Sigmoid colon (tissue), 7 donors: Measurements from ENCODE around the gene LARP4B. TPM values are rescaled to one million over a fixed set of nuclear protein-coding genes. Genes with fewer than 3 reads are reported as not detected.

Source experiments
- DNase-seq: peaks from one replicate; pipeline ENCODE4 v3.0.0-alpha.2; 2019
- H3K27ac ChIP-seq, 4 donors: fragments of 200-600 bp; sonication (generic); one replicate each; pipeline ENCODE4 v1.5.1; 2016 to 2019; ENCODE audit warnings: mild to moderate bottlenecking in 1 of 4
- H3K27me3 ChIP-seq, 3 donors: fragments of 200-600 bp; sonication (generic); one replicate each; pipeline ENCODE4 v1.5.1; 2019; ENCODE audit warnings: mild to moderate bottlenecking in 1 of 3
- H3K36me3 ChIP-seq, 4 donors: fragments of 200-600 bp; sonication (generic); one replicate each; pipeline ENCODE4 v1.5.1; 2016 to 2019
- H3K4me1 ChIP-seq, 4 donors: fragments of 200-600 bp; sonication (generic); one replicate each; pipeline ENCODE4 v1.5.1; 2017 to 2019
- H3K4me3 ChIP-seq, 4 donors: fragments of 200-600 bp; sonication (generic); one replicate each; pipeline ENCODE4 v1.5.1; 2017 to 2019; ENCODE audit warnings: mild to moderate bottlenecking in 2 of 4, moderate library complexity in 1 of 4
- H3K9me3 ChIP-seq, 4 donors: fragments of 200-600 bp in 3 of 4; sonication (generic) in 3 of 4; one replicate each; pipeline versions ENCODE4 v1.5.1 to v1.6.1; 2013 to 2019
- CTCF ChIP-seq, 4 experiments: fragments of 450-650 bp in 3 of 4; fragments of 200-600 bp in 1 of 4; IDR thresholded peaks; one replicate each; pipeline ENCODE4 v1.5.1; 2016 to 2019; ENCODE audit warnings: antibody characterized with exemption in 4 of 4, mild to moderate bottlenecking in 3 of 4, moderate library complexity in 2 of 4
- EP300 ChIP-seq, 4 donors: sonication (generic); formaldehyde crosslinking; IDR thresholded peaks; one replicate each; pipeline ENCODE4 v1.6.1; 2017; ENCODE audit warnings: antibody characterized with exemption in 4 of 4
- POLR2A ChIP-seq, 2 donors: fragments of 450-650 bp; IDR thresholded peaks; one replicate each; pipeline ENCODE4 v1.6.1; 2016; ENCODE audit warnings: antibody characterized with exemption in 2 of 2, mild to moderate bottlenecking in 2 of 2, moderate library complexity in 2 of 2
- POLR2AphosphoS5 ChIP-seq, 4 donors: sonication (generic); formaldehyde crosslinking; IDR thresholded peaks; one replicate each; pipeline ENCODE4 v1.6.1; 2017; ENCODE audit warnings: antibody characterized with exemption in 4 of 4
- WGBS, 2 donors: extraction: QIAGEN DNeasy Blood & Tissue Kit; methylation state at CpG; one replicate each; pipeline ENCODE4 v1.1.7; 2013; 5-methylcytosine and 5-hydroxymethylcytosine counted together
- intact Hi-C: fragments of 100-400 bp; cut with DNase I; formaldehyde crosslinking; loops from one replicate; pipeline ENCODE4 v1.15.1; 2023
- polyA plus RNA-seq, 3 donors: library from polyadenylated mRNA; stranded (reverse); fragments of 200-250 nt; gene quantifications; one replicate each; pipeline ENCODE4 v1.2.3, GENCODE V29; 2013
- total RNA-seq, 4 donors: library from RNA; depleted of rRNA; stranded (reverse); fragments of >200 nt; gene quantifications; one replicate each; pipeline ENCODE4 v1.1.0, GENCODE V29; 2016
- donor health status: healthy with polysubstance abuse.
- donor health status: Bipolar disorder and iron deficiency.
- donor health status: healthy.

The LARP4B gene
- total RNA-seq: 10 to 100 TPM; 31.7 to 57.6 (median 40.8) TPM
- polyA plus RNA-seq: 10 to 100 TPM; 11.4 to 31.9 (median 17.1) TPM

GRCh38 chr10:931326-932318 is at the start of gene LARP4B:
TSS of gene LARP4B (minus strand) at chr10:931705. CDS start at chr10:885721, 45,984 bp downstream.
- H3K36me3 ChIP-seq: peaks cover 0 to under 1% (median 0%) of the 10 kb centered on the region in 4 donors
- H3K9me3 ChIP-seq: no peaks in the 10 kb centered on the region
- peak within 1 kb of the TSS; percentile 88 to 94 (median 90) for H3K4me3 ChIP-seq
- H3K4me1 ChIP-seq: peaks cover 0 to 44% (median 36%) of the 10 kb centered on the region in 4 donors
- peak within 1 kb of the TSS; percentile 96 to 99 (median 98) for H3K27ac ChIP-seq
- TF ChIP-seq CTCF (IDR thresholded peaks at IDR 0.05) (no peak), POLR2A (IDR thresholded peaks at IDR 0.05) (peak; percentile 17 to 19), EP300 (IDR thresholded peaks at IDR 0.05) (peak in 1 of 4 donors; percentile 5), POLR2AphosphoS5 (IDR thresholded peaks at IDR 0.05) (peak; percentile 57 to 92 (median 88))
- WGBS, 2 donors: 1% methylated on average over 137 of the region's 137 CpGs
- no peaks in the 10 kb centered on the region for H3K27me3 ChIP-seq
- DNase-seq: peak; percentile 98
- intact Hi-C loops: loop anchor here (1.0 to 5.0 kb wide), 3 partner anchors 57 to 239 kb away; partner anchors contain the start of genes GTPBP4 and IDI1

- Histone ChIP-seq H3K36me3 (no peaks in the 10 kb centered on the region), H3K4me3 (no peak overlapping the region), H3K27ac (no peak overlapping the region), H3K9me3 (peaks cover 0 to 14% (median 5%) of the 10 kb centered on the region in 4 donors), H3K27me3 (no peaks in the 10 kb centered on the region), H3K4me1 (no peaks in the 10 kb centered on the region)
- DNase-seq: no peak
- intact Hi-C loops: no loop called here
- WGBS, 2 donors: 96 to 98% methylated on average over 5 of the region's 5 CpGs
- TF ChIP-seq POLR2A (IDR thresholded peaks at IDR 0.05) (no peak), CTCF (IDR thresholded peaks at IDR 0.05) (no peak)
Measured at GRCh38 chr10:980468-981093, 49.1 kb upstream of the LARP4B start.

- Histone ChIP-seq H3K9me3 (peaks cover 0 to 14% (median 5%) of the 10 kb centered on the region in 4 donors), H3K4me1 (no peaks in the 10 kb centered on the region), H3K36me3 (no peaks in the 10 kb centered on the region), H3K27ac (no peak overlapping the region), H3K4me3 (no peak overlapping the region), H3K27me3 (no peaks in the 10 kb centered on the region)
- DNase-seq: no peak
- 91 to 93% methylated on average over 2 of the region's 2 CpGs for WGBS, 2 donors
- no peak for TF ChIP-seq POLR2A (IDR thresholded peaks at IDR 0.05)
- TF ChIP-seq EP300 (IDR thresholded peaks at IDR 0.05): no peak
- TF ChIP-seq POLR2AphosphoS5 (IDR thresholded peaks at IDR 0.05): no peak
- no peak for TF ChIP-seq CTCF (IDR thresholded peaks at IDR 0.05)
- intact Hi-C loops: no loop called here
Measured at GRCh38 chr10:978826-979421, 47.4 kb upstream of the LARP4B start.

GRCh38 chr10:976316-976715 is 44.8 kb upstream of the LARP4B start:
- no peak overlapping the region for H3K4me3 ChIP-seq

More at GRCh38 chr10:976316-976715, 44.8 kb upstream of the LARP4B start:
- H3K4me1 ChIP-seq: no peaks in the 10 kb centered on the region
- no peak for TF ChIP-seq POLR2A (IDR thresholded peaks at IDR 0.05)
- TF ChIP-seq POLR2AphosphoS5 (IDR thresholded peaks at IDR 0.05): no peak
- no peak for TF ChIP-seq CTCF (IDR thresholded peaks at IDR 0.05)
- no peak for TF ChIP-seq EP300 (IDR thresholded peaks at IDR 0.05)
- peaks cover 0 to 14% (median 5%) of the 10 kb centered on the region in 4 donors for H3K9me3 ChIP-seq
- intact Hi-C loops: no loop called here
- no peak overlapping the region for H3K27ac ChIP-seq
- no peak for DNase-seq
- no peaks in the 10 kb centered on the region for H3K36me3 ChIP-seq
- WGBS, 2 donors: 94 to 96% methylated on average over 22 of the region's 22 CpGs
- H3K27me3 ChIP-seq: no peaks in the 10 kb centered on the region
